Heart left ventricle (tissue), 16 donors: ENCODE data around the gene SMIM23. TPM values are rescaled to one million over a fixed set of nuclear protein-coding genes. Genes with fewer than 3 reads are reported as not detected.

Source experiments
- ATAC-seq, 4 donors: fragments of 200-7000 bp; cut with Tn5 transposase; one replicate each; pipeline ENCODE4 v1.9.1; 2020 to 2022; ENCODE audit warnings: moderate library complexity in 4 of 4, mild to moderate bottlenecking in 3 of 4, moderate number of reproducible peaks in 1 of 4
- DNase-seq, 5 donors: peaks; one replicate each; pipeline ENCODE4 v3.0.0-alpha.2; 2020
- H3K27ac ChIP-seq, 12 donors: fragments of 200-600 bp; sonication (generic) in 4 of 12; one replicate each; pipeline versions ENCODE4 v1.5.0 to v1.8.0; 2016 to 2022; ENCODE audit warnings: mild to moderate bottlenecking in 2 of 12
- H3K27me3 ChIP-seq, 9 donors: fragments of 200-600 bp; sonication (generic) in 2 of 9; one replicate each; pipeline versions ENCODE4 v1.5.1 to v1.8.0; 2016 to 2022; ENCODE audit warnings: mild to moderate bottlenecking in 3 of 9
- H3K36me3 ChIP-seq, 9 donors: fragments of 200-600 bp; sonication (generic) in 2 of 9; one replicate each; pipeline versions ENCODE4 v1.5.0 to v1.8.0; 2018 to 2022; ENCODE audit warnings: mild to moderate bottlenecking in 2 of 9
- H3K4me1 ChIP-seq, 12 donors: fragments of 200-600 bp; sonication (generic) in 4 of 12; one replicate each; pipeline versions ENCODE4 v1.5.0 to v1.8.0; 2016 to 2022; ENCODE audit warnings: mild to moderate bottlenecking in 3 of 12
- H3K4me3 ChIP-seq, 12 donors: fragments of 200-600 bp; sonication (generic) in 4 of 12; one replicate each; pipeline versions ENCODE4 v1.5.0 to v1.8.0; 2017 to 2022; ENCODE audit warnings: mild to moderate bottlenecking in 9 of 12, moderate library complexity in 4 of 12
- H3K9me3 ChIP-seq, 12 donors: fragments of 200-600 bp; sonication (generic) in 4 of 12; one replicate each; pipeline versions ENCODE4 v1.5.0 to v1.8.0; 2016 to 2022; ENCODE audit warnings: mild to moderate bottlenecking in 1 of 12
- CTCF ChIP-seq, 12 donors: fragments of 200-600 bp; sonication (generic) in 4 of 12; IDR thresholded peaks; one replicate each; pipeline versions ENCODE4 v1.5.0 to v1.8.0; 2018 to 2022; ENCODE audit warnings: antibody characterized with exemption in 12 of 12, mild to moderate bottlenecking in 5 of 12
- POLR2A ChIP-seq, 2 donors: fragments of 450-650 bp; IDR thresholded peaks; one replicate each; pipeline ENCODE4 v1.6.1; 2017; ENCODE audit warnings: antibody characterized with exemption in 2 of 2, mild to moderate bottlenecking in 2 of 2, moderate library complexity in 2 of 2
- WGBS, 4 donors: extraction: QIAGEN DNeasy Blood & Tissue Kit in 2 of 4; methylation state at CpG; one replicate each; pipeline versions ENCODE4 v1.1.5 to v1.1.7; 2013 to 2018; 5-methylcytosine and 5-hydroxymethylcytosine counted together
- intact Hi-C, 10 donors: fragments of 100-400 bp; cut with DNase I; formaldehyde crosslinking; loops; one replicate each; pipeline versions ENCODE4 v1.11.1 to v1.14.2; 2022
- polyA plus RNA-seq, 2 donors: library from polyadenylated mRNA; stranded (reverse); fragments of 200-250 nt; gene quantifications; one replicate each; pipeline ENCODE4 v1.2.3, GENCODE V29; 2013
- total RNA-seq, 9 donors: library from RNA; depleted of rRNA in 2 of 9; stranded (reverse); fragments of >200 nt in 2 of 9; fragmentation: NEBNext Ultra II Directional in 3 of 9; extraction: Animal tissue kit (Norgen Biotek cat#: 25700) in 3 of 9; gene quantifications; one replicate each; pipeline versions ENCODE4 v1.1.0 to v1.2.4, GENCODE V29; 2016 to 2023
- donor health status: ischemic (EF 13 %, LVEDD 7.1; RV severe dilation, severe dysfunction).
- donor health status: healthy with polysubstance abuse.
- donor health status: DM: no; HTN: yes; CAD: no.
- donor health status: DM: no; HTN: no; CAD: no.
- donor health status: ischemic (EF 25% LVEDD 6.9; RV normal size, moderate dysfunction).
- donor health status: ischemic (EF 25% LVEDD 5.7; RV mildly dilated, moderate dysfunction).
- donor health status: healthy.
- donor health status: DM: yes; HTN: yes; CAD: no.
- donor health status: ischemic (EF 35%, LVEDD 5.7; RV mildly dilated, moderate dysfunction).
- donor health status: nonischemic (EF 11% LVEDD 7.7; RV severe dilation, severe dysfunction).
- donor health status: DM: yes; HTN: yes; CAD: no.
- donor health status: PGD.
- donor health status: ischemic (EF 29% LVEDD 5.4; RV normal size, mild dysfunction).
- donor health status: nonischemic (EF 23%, LVEDD 6.1; RV moderate dilation, normal function).

Gene SMIM23
- total and polyA plus RNA-seq, 11 donors, result not detected

GRCh38 chr5:171826132-171826531 is 40.5 kb downstream of the SMIM23 start:
- no peak overlapping the region for H3K27ac ChIP-seq
- TF ChIP-seq POLR2A (IDR thresholded peaks at IDR 0.05) (no peak), CTCF (IDR thresholded peaks at IDR 0.05) (no peak)
- DNase-seq (no peak), ATAC-seq (no peak)
- H3K27me3 ChIP-seq, result no peaks in the 10 kb centered on the region
- intact Hi-C loops, result no loop called here
- 78 to 87% (median 81%) methylated on average over 5 of the region's 5 CpGs for WGBS, 4 donors
- no peak overlapping the region for H3K4me3 ChIP-seq
- no peaks in the 10 kb centered on the region for H3K4me1 ChIP-seq
- H3K36me3 ChIP-seq, result no peaks in the 10 kb centered on the region
- peaks cover 0 to 10% (median 0%) of the 10 kb centered on the region in 12 donors for H3K9me3 ChIP-seq

- Histone ChIP-seq H3K4me1 (no peaks in the 10 kb centered on the region), H3K9me3 (peaks cover 0 to 10% (median 0%) of the 10 kb centered on the region in 12 donors), H3K4me3 (no peak overlapping the region), H3K27ac (no peak overlapping the region), H3K27me3 (no peaks in the 10 kb centered on the region), H3K36me3 (no peaks in the 10 kb centered on the region)
- ATAC-seq, result no peak
- intact Hi-C loops, result no loop called here
- WGBS, 4 donors, result 93 to 97% (median 94%) methylated on average over 9 of the region's 9 CpGs
- TF ChIP-seq POLR2A (IDR thresholded peaks at IDR 0.05) (no peak), CTCF (IDR thresholded peaks at IDR 0.05) (no peak)
- DNase-seq, result no peak
Measured at GRCh38 chr5:171827162-171827561, 41.5 kb downstream of the SMIM23 start.

- intact Hi-C loops, result no loop called here
- WGBS, 4 donors, result 89 to 98% (median 91%) methylated on average over 1 of the region's 1 CpG
Measured at GRCh38 chr5:171830686-171831085, 45.1 kb downstream of the SMIM23 start.

GRCh38 chr5:171832775-171833174 is 47.2 kb downstream of the SMIM23 start:
- Histone ChIP-seq H3K27me3 (no peaks in the 10 kb centered on the region), H3K4me1 (no peaks in the 10 kb centered on the region), H3K27ac (no peak overlapping the region), H3K36me3 (no peaks in the 10 kb centered on the region), H3K4me3 (no peak overlapping the region), H3K9me3 (peaks cover 0 to 17% (median 3%) of the 10 kb centered on the region in 12 donors)
- WGBS, 4 donors, result 45 to 66% (median 59%) methylated on average over 2 of the region's 2 CpGs
- no peak for ATAC-seq
- intact Hi-C loops, result no loop called here
- DNase-seq, result no peak
- no peak for TF ChIP-seq CTCF (IDR thresholded peaks at IDR 0.05)
- no peak for TF ChIP-seq POLR2A (IDR thresholded peaks at IDR 0.05)

More at GRCh38 chr5:171830686-171831085, 45.1 kb downstream of the SMIM23 start:
- Histone ChIP-seq H3K36me3 (no peaks in the 10 kb centered on the region), H3K27me3 (no peaks in the 10 kb centered on the region), H3K4me1 (no peaks in the 10 kb centered on the region), H3K27ac (no peak overlapping the region), H3K4me3 (no peak overlapping the region), H3K9me3 (peaks cover 0 to 17% (median 3%) of the 10 kb centered on the region in 12 donors)
- DNase-seq (no peak), ATAC-seq (no peak)
- no peak for TF ChIP-seq CTCF (IDR thresholded peaks at IDR 0.05)
- no peak for TF ChIP-seq POLR2A (IDR thresholded peaks at IDR 0.05)
